ENCODE data around the gene PPM1N. TPM values are rescaled to one million over a fixed set of nuclear protein-coding genes. Genes with fewer than 3 reads are reported as not detected.

Gene PPM1N
- total and polyA plus RNA-seq, 2 of the 13 experiments (the other 11 are each of a cell fraction or from before 2014, with no cell fraction given) = 0.31 to 1.8 TPM

- TF ChIP-seq CAMTA2 (CRISPR knock-in tag; IDR thresholded peaks at IDR 0.05; ENCODE audit: borderline replicate concordance) = no peak
- TF ChIP-seq ZNF333 (CRISPR knock-in tag; IDR thresholded peaks at IDR 0.05; ENCODE audit: borderline replicate concordance) = no peak
- TF ChIP-seq FOXK2 (IDR thresholded peaks at IDR 0.05) = no peak
- no peak for TF ChIP-seq ZNF446 (CRISPR knock-in tag; IDR thresholded peaks at IDR 0.05)
- TF ChIP-seq PRMT3 (CRISPR knock-in tag; IDR thresholded peaks at IDR 0.05; ENCODE audit: borderline replicate concordance, low read depth) = no peak
- TF ChIP-seq ZNF460 (CRISPR knock-in tag; IDR thresholded peaks at IDR 0.05; ENCODE audit: borderline replicate concordance) = no peak
- no peak for TF ChIP-seq STAT5B (CRISPR knock-in tag; IDR thresholded peaks at IDR 0.05)
- no peak for TF ChIP-seq ARNT (IDR thresholded peaks at IDR 0.05)
- TF ChIP-seq CSRNP1 (CRISPR knock-in tag; IDR thresholded peaks at IDR 0.05) = peak; percentile 57; the same call in 1 of the 2 replicates
- no peak for TF ChIP-seq TCF12 (IDR thresholded peaks at IDR 0.05)
- no peak for TF ChIP-seq TCF12 (CRISPR knock-in tag; IDR thresholded peaks at IDR 0.05)
- TF ChIP-seq BCL3 (CRISPR knock-in tag; IDR thresholded peaks at IDR 0.05) = 0 out of 2 replicates have a peak, but pooled peaks have one; percentile 39
- no peak for TF ChIP-seq ZNF713 (CRISPR knock-in tag; IDR thresholded peaks at IDR 0.05)
- no peak; the same call in 1 of the 2 replicates for TF ChIP-seq ZNF256 (CRISPR knock-in tag; conservative IDR thresholded peaks at IDR 0.05)
- no peak; the same call in 1 of the 2 replicates for TF ChIP-seq HMGXB3 (CRISPR knock-in tag; IDR thresholded peaks at IDR 0.05; ENCODE audit: borderline replicate concordance)
- peak; percentile 51; the same call in 1 of the 2 replicates for TF ChIP-seq MXD4 (CRISPR knock-in tag; IDR thresholded peaks at IDR 0.05)
- TF ChIP-seq PHF5A (CRISPR knock-in tag; IDR thresholded peaks at IDR 0.05; ENCODE audit: low read depth, unreplicated experiment) = no peak
- TF ChIP-seq ZFY (CRISPR knock-in tag; IDR thresholded peaks at IDR 0.05) = peak; percentile 66; the same call in 1 of the 2 replicates
- TF ChIP-seq ZNF678 (CRISPR knock-in tag; IDR thresholded peaks at IDR 0.05) = no peak
- TF ChIP-seq ZNF234 (CRISPR knock-in tag; conservative IDR thresholded peaks at IDR 0.05) = no peak
- no peak for TF ChIP-seq ZNF850 (CRISPR knock-in tag; conservative IDR thresholded peaks at IDR 0.05)
- TF ChIP-seq IKZF5 (CRISPR knock-in tag; IDR thresholded peaks at IDR 0.05) = peak; percentile 43; the same call in 1 of the 2 replicates
- no peak for TF ChIP-seq LCORL (IDR thresholded peaks at IDR 0.05)
- TF ChIP-seq LCORL (CRISPR knock-in tag; IDR thresholded peaks at IDR 0.05) = peak; percentile 83
These were observed 16.3 kb downstream of the PPM1N start (continued) for GRCh38 chr19:45514376-45515051.
